C4-2B (cell line): ENCODE data around the gene DLX1.

Source experiments
- CTCF ChIP-seq: fragments of 450-650 bp; conservative IDR thresholded peaks from 2 replicates; pipeline ENCODE4 v1.5.1; 2017; ENCODE audit warnings: mild to moderate bottlenecking
- ZFX ChIP-seq: fragments of 450-650 bp; IDR thresholded peaks from 2 replicates; pipeline ENCODE4 v1.6.1; 2017

- TF ChIP-seq CTCF (no peak), ZFX (no peak)
These were observed 5.8 kb downstream of the DLX1 start for GRCh38 chr2:172091000-172091641.
